Gastroesophageal sphincter (tissue), 3 donors: ENCODE results near the gene GNAI2.

Experiments
- POLR2A ChIP-seq, 2 donors: fragments of 450-650 bp; IDR thresholded peaks; one replicate each; pipeline ENCODE4 v1.6.1; 2017; ENCODE audit warnings: antibody characterized with exemption in 2 of 2, mild to moderate bottlenecking in 2 of 2, moderate library complexity in 1 of 2
- TF ChIP-seq, protein P1 (sequence below), 4 experiments: fragments of 200-600 bp in 2 of 4; fragments of 450-650 bp in 2 of 4; sonication (generic) in 1 of 4; IDR thresholded peaks; one replicate each; pipeline ENCODE4 v1.5.1; 2017 to 2019; ENCODE audit warnings: antibody characterized with exemption in 4 of 4, mild to moderate bottlenecking in 2 of 4, moderate library complexity in 2 of 4

DNA sequence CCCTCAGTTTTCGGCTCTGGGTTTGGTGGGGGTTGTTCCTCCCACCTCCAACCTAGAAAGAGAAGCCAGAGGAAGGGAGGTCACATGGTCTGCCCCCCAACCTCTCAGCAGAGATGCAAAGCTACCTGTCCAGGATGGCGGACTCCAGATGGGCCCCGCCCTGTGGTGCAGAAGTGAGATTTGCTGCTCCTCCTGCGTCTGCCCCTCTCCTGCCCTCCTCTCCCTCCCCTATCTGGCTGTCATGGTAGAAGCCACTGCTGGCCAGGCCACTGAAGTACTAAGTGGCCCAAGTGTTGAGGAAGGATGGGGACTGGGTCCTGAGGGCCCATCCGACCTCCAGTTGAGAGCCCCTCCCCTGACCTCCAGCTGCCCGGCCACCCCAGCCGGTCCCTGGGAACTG, 30.8 kb downstream of the GNAI2 start:
- TF ChIP-seq POLR2A (IDR thresholded peaks at IDR 0.05): no peak
- TF ChIP-seq, protein P1, sequence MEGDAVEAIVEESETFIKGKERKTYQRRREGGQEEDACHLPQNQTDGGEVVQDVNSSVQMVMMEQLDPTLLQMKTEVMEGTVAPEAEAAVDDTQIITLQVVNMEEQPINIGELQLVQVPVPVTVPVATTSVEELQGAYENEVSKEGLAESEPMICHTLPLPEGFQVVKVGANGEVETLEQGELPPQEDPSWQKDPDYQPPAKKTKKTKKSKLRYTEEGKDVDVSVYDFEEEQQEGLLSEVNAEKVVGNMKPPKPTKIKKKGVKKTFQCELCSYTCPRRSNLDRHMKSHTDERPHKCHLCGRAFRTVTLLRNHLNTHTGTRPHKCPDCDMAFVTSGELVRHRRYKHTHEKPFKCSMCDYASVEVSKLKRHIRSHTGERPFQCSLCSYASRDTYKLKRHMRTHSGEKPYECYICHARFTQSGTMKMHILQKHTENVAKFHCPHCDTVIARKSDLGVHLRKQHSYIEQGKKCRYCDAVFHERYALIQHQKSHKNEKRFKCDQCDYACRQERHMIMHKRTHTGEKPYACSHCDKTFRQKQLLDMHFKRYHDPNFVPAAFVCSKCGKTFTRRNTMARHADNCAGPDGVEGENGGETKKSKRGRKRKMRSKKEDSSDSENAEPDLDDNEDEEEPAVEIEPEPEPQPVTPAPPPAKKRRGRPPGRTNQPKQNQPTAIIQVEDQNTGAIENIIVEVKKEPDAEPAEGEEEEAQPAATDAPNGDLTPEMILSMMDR (IDR thresholded peaks at IDR 0.05): no peak
